HEK293 (cell line): ENCODE measurements around the gene ZNF780B.

Experiments used
- AEBP2 ChIP-seq: fragments of 450-650 bp; formaldehyde crosslinking; IDR thresholded peaks from 2 replicates; pipeline ENCODE4 v1.5.1; 2016; ENCODE audit warnings: missing biosample characterization, missing genetic modification characterization, borderline replicate concordance
- ATF2 ChIP-seq: fragments of 450-650 bp; formaldehyde crosslinking; IDR thresholded peaks from 2 replicates; pipeline ENCODE4 v1.5.1; 2016; ENCODE audit warnings: missing biosample characterization, missing genetic modification characterization, low read depth
- BCL11A ChIP-seq: fragments of 450-650 bp; formaldehyde crosslinking; IDR thresholded peaks from 2 replicates; pipeline ENCODE4 v1.5.1; 2016; ENCODE audit warnings: low read depth, missing biosample characterization, missing genetic modification characterization
- CTCF ChIP-seq: fragments of 450-650 bp; formaldehyde crosslinking; IDR thresholded peaks from 2 replicates; pipeline ENCODE4 v1.5.1; 2016; ENCODE audit warnings: missing biosample characterization, missing genetic modification characterization
- YY1 ChIP-seq: fragments of 450-650 bp; formaldehyde crosslinking; IDR thresholded peaks from 2 replicates; pipeline ENCODE4 v1.5.1; 2018; ENCODE audit warnings: missing biosample characterization, missing genetic modification characterization
- ZNF571 ChIP-seq: fragments of 450-650 bp; formaldehyde crosslinking; IDR thresholded peaks from 2 replicates; pipeline ENCODE4 v1.5.0; 2017; ENCODE audit warnings: missing biosample characterization, missing genetic modification characterization
- ZNF664 ChIP-seq: fragments of 450-650 bp; formaldehyde crosslinking; IDR thresholded peaks from 2 replicates; pipeline ENCODE4 v1.5.1; 2016; ENCODE audit warnings: missing biosample characterization, missing genetic modification characterization

GRCh38 chr19:40088299-40089047 is 32.4 kb upstream of the ZNF780B start:
- TF ChIP-seq CTCF (tag by site-specific recombination) (no peak), AEBP2 (tag by site-specific recombination) (no peak), BCL11A (tag by site-specific recombination) (no peak), ZNF571 (tag by site-specific recombination) (no peak), ZNF664 (tag by site-specific recombination) (no peak), YY1 (tag by site-specific recombination) (no peak), ATF2 (no peak)
